BE2C (cell line): Measurements from ENCODE around the gene SPACA6.

Experiments used
- DNase-seq: peaks from one replicate; pipeline ENCODE4 v3.0.0-alpha.2; 2020
- H3K27me3 ChIP-seq: fragments of 250-450 bp; sonication (Bioruptor Pico); 2 replicates; pipeline ENCODE4 v1.5.1; 2020; ENCODE audit warnings: mild to moderate bottlenecking
- H3K36me3 ChIP-seq: fragments of 250-450 bp; sonication (Bioruptor Pico); 2 replicates; pipeline ENCODE4 v1.5.1; 2020; ENCODE audit warnings: mild to moderate bottlenecking
- H3K4me1 ChIP-seq: fragments of 250-450 bp; sonication (Bioruptor Pico); 2 replicates; pipeline ENCODE4 v1.5.1; 2020
- H3K4me3 ChIP-seq: 2 replicates; pipeline ENCODE4 v1.5.1; 2011; ENCODE audit warnings: low read depth, low read length
- H3K9me3 ChIP-seq: fragments of 250-450 bp; sonication (Bioruptor Pico); 2 replicates; pipeline ENCODE4 v1.5.1; 2020
- CTCF ChIP-seq: IDR thresholded peaks from 2 replicates; pipeline ENCODE4 v1.5.1; 2012; ENCODE audit warnings: mild to moderate bottlenecking, low read depth, low read length

The SPACA6 gene

GRCh38 chr19:51719251-51719988, 26.3 kb downstream of the SPACA6 start:
- peaks cover 71% of the 10 kb centered on the region for H3K27me3 ChIP-seq
- H3K9me3 ChIP-seq, result no peaks in the 10 kb centered on the region; the same call in 1 of the 2 replicates
- no peak for TF ChIP-seq CTCF
- no peaks in the 10 kb centered on the region for H3K36me3 ChIP-seq
- DNase-seq, result no peak
- H3K4me3 ChIP-seq, result no peak overlapping the region
- H3K4me1 ChIP-seq, result no peaks in the 10 kb centered on the region

- Histone ChIP-seq H3K9me3 (no peaks in the 10 kb centered on the region; the same call in 1 of the 2 replicates), H3K27me3 (peaks cover 77% of the 10 kb centered on the region), H3K4me3 (no peak overlapping the region), H3K4me1 (no peaks in the 10 kb centered on the region), H3K36me3 (no peaks in the 10 kb centered on the region)
- no peak for DNase-seq
- TF ChIP-seq CTCF, result no peak
Observed at GRCh38 chr19:51721905-51722304, 28.8 kb downstream of the SPACA6 start.

DNA sequence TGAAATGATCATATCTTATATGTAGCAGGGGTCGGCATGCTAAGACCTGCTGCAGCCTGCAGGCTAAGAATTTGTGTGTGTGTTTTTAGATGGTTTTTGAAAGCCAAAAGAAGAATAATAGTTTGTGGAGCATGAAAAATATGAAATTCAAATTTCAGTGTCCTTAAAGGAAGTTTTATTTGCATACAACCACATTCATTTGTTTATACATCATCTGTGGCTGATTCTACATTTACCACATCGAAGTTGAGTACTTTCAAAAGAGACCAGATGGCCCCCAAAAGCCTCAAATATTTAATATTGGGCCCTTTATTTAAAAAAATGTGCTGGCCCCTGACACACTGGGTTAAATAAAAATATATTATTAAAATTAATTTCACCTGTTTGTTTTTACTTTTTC, 29.4 kb downstream of the SPACA6 start:
- Histone ChIP-seq H3K4me3 (no peak overlapping the region), H3K27me3 (peaks cover 74% of the 10 kb centered on the region), H3K4me1 (no peaks in the 10 kb centered on the region), H3K9me3 (no peaks in the 10 kb centered on the region; the same call in 1 of the 2 replicates), H3K36me3 (no peaks in the 10 kb centered on the region)
- TF ChIP-seq CTCF, result no peak
- DNase-seq, result no peak

GRCh38 chr19:51724543-51724942, 31.4 kb downstream of the SPACA6 start:
- H3K27me3 ChIP-seq, result peaks cover 69% of the 10 kb centered on the region
- no peaks in the 10 kb centered on the region; the same call in 1 of the 2 replicates for H3K9me3 ChIP-seq
- H3K4me3 ChIP-seq, result no peak overlapping the region
- no peak for TF ChIP-seq CTCF
- no peaks in the 10 kb centered on the region for H3K36me3 ChIP-seq
- H3K4me1 ChIP-seq, result no peaks in the 10 kb centered on the region
- DNase-seq, result no peak

- Histone ChIP-seq H3K36me3 (no peaks in the 10 kb centered on the region), H3K9me3 (no peaks in the 10 kb centered on the region), H3K4me1 (no peaks in the 10 kb centered on the region), H3K27me3 (peaks cover 60% of the 10 kb centered on the region), H3K4me3 (no peak overlapping the region)
- peak; percentile 37 for DNase-seq
- no peak for TF ChIP-seq CTCF
Observed at GRCh38 chr19:51726049-51726448, 32.9 kb downstream of the SPACA6 start.

DNA sequence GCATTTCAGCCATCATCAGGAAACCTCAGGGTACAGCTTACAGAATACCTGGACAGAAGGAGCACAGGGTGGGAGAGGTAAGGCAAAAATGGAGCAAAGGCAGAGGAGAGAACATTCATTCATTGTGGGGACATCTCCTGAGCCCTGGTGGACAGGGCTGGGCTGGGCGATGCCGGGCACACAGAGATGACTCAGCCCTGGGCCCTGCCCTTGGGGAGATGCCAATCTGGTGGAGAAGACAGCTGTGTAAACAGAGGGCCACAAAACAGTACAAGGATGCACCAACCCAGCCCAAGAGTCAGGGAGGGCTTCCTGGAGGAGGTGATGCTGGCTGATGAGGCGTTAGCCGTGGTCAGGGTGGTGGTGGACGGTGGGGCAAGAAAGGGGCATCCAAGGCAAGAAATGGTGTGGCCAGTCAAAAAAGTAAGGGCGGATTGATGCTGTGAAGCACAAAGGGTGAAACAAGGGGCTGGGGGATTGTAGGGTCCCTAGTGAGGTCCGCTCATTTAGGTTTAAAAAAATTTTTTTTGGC, 34.3 kb downstream of the SPACA6 start:
- Histone ChIP-seq H3K36me3 (no peaks in the 10 kb centered on the region), H3K27me3 (peaks cover 46% of the 10 kb centered on the region), H3K9me3 (no peaks in the 10 kb centered on the region), H3K4me1 (no peaks in the 10 kb centered on the region), H3K4me3 (no peak overlapping the region)
- TF ChIP-seq CTCF, result no peak
- no peak for DNase-seq
